B cell (primary cell): ENCODE results near the gene ANO2. TPM values are rescaled to one million over a fixed set of nuclear protein-coding genes. Genes with fewer than 3 reads are reported as not detected.

Source experiments
- ATAC-seq: fragments of 200-7000 bp; cut with Tn5 transposase; one replicate; pipeline ENCODE4 v1.10.0; 2021; ENCODE audit warnings: low read depth, mild to moderate bottlenecking, moderate number of reproducible peaks, moderate library complexity
- CTCF ChIA-PET: fragments of 350-600 bp; sonication (Branson Sonifier 250); formaldehyde crosslinking; loops from one replicate; lab custom pipeline; 2021; ENCODE audit warnings: antibody characterized with exemption, inconsistent platforms; lab: Charles Lee
- POLR2A ChIA-PET: fragments of 350-600 bp; sonication (Branson Sonifier 250); formaldehyde crosslinking; loops from one replicate; lab custom pipeline; 2021; ENCODE audit warnings: antibody characterized with exemption; lab: Charles Lee
- DNase-seq: peaks from one replicate; pipeline ENCODE4 v3.0.0; 2013
- H2AFZ ChIP-seq: 2 replicates; pipeline ENCODE4 v1.6.1; 2012; ENCODE audit warnings: mild to moderate bottlenecking, low read depth, low read length; ENCODE audit not compliant: insufficient read depth, poor library complexity, severe bottlenecking
- H3K27ac ChIP-seq, 2 donors: 1 replicate in 1 of 2; 2 replicates in 1 of 2; pipeline ENCODE4 v1.5.1; 2012 to 2013; ENCODE audit warnings: low read length in 2 of 2, mild to moderate bottlenecking in 2 of 2, moderate library complexity in 1 of 2
- H3K27me3 ChIP-seq, 4 experiments: fragments of 200-600 bp in 1 of 4; sonication (generic) in 1 of 4; replicated peaks in 1 of 4; 1 replicate in 2 of 4; 2 replicates in 2 of 4; pipeline versions ENCODE4 v1.6.1 to v1.7.0; 2013 to 2016; ENCODE audit warnings: low read length in 3 of 4, mild to moderate bottlenecking in 2 of 4, mixed read lengths in 1 of 4, moderate library complexity in 1 of 4; ENCODE audit not compliant: insufficient read depth in 4 of 4, control insufficient read depth in 3 of 4; ENCODE audit errors: control extremely low read depth in 1 of 4
- H3K36me3 ChIP-seq, 2 experiments: replicated peaks in 1 of 2; 1 replicate in 1 of 2; 2 replicates in 1 of 2; pipeline versions ENCODE4 v1.6.1 to v1.7.1; 2013; ENCODE audit warnings: low read length in 1 of 2; ENCODE audit not compliant: insufficient read depth in 2 of 2, control insufficient read depth in 1 of 2; ENCODE audit errors: control extremely low read depth in 1 of 2, extremely low read depth in 1 of 2
- H3K4me1 ChIP-seq, 2 donors: fragments of 200-600 bp in 1 of 2; sonication (generic) in 1 of 2; 1 replicate in 1 of 2; 2 replicates in 1 of 2; pipeline versions ENCODE4 v1.5.1 to v1.6.1; 2013 to 2017; ENCODE audit warnings: low read length in 2 of 2; ENCODE audit not compliant: control insufficient read depth in 2 of 2, insufficient read depth in 2 of 2
- H3K4me2 ChIP-seq: replicated peaks from 2 replicates; pipeline ENCODE3; 2012; ENCODE audit warnings: mild to moderate bottlenecking, low read depth, low read length; ENCODE audit not compliant: poor library complexity, severe bottlenecking
- H3K4me3 ChIP-seq, 5 experiments: fragments of 200-600 bp in 1 of 5; sonication (generic) in 1 of 5; 1 replicate in 3 of 5; 2 replicates in 2 of 5; pipeline versions ENCODE4 v1.5.1 to v1.7.0; 2011 to 2016; ENCODE audit warnings: low read length in 4 of 5, mild to moderate bottlenecking in 4 of 5, low read depth in 2 of 5, control low read depth in 1 of 5, moderate library complexity in 1 of 5; ENCODE audit not compliant: insufficient read depth in 1 of 5; ENCODE audit errors: control extremely low read depth in 1 of 5, extremely low read depth in 1 of 5
- H3K79me2 ChIP-seq: fragments of 200-600 bp; sonication (generic); one replicate; pipeline ENCODE4 v1.6.0; 2016; ENCODE audit warnings: low read length; ENCODE audit not compliant: control insufficient read depth, insufficient read depth
- H3K9ac ChIP-seq: fragments of 200-600 bp; sonication (generic); 2 replicates; pipeline ENCODE4 v1.6.1; 2017; ENCODE audit warnings: mild to moderate bottlenecking, low read length, moderate library complexity
- H3K9me3 ChIP-seq, 3 donors: one replicate each; pipeline versions ENCODE4 v1.6.1 to v1.7.1; 2013; ENCODE audit warnings: low read length in 2 of 3; ENCODE audit not compliant: control insufficient read depth in 2 of 3, insufficient read depth in 1 of 3; ENCODE audit errors: control extremely low read depth in 1 of 3
- H4K20me1 ChIP-seq: 2 replicates; pipeline ENCODE4 v1.6.0; 2012; ENCODE audit warnings: mild to moderate bottlenecking, low read length; ENCODE audit not compliant: insufficient read depth, control insufficient read depth, poor library complexity, severe bottlenecking
- H3K27ac Mint-ChIP-seq: one replicate; pipeline ENCODE4 v1.8.0; 2021; ENCODE audit warnings: mixed read lengths
- H3K27me3 Mint-ChIP-seq: one replicate; pipeline ENCODE4 v1.8.0; 2021; ENCODE audit warnings: mixed read lengths
- H3K4me1 Mint-ChIP-seq: one replicate; pipeline ENCODE4 v1.8.0; 2021; ENCODE audit warnings: mixed read lengths
- H3K4me3 Mint-ChIP-seq: one replicate; pipeline ENCODE4 v1.8.0; 2021; ENCODE audit warnings: mixed read lengths
- H3K9me3 Mint-ChIP-seq: one replicate; pipeline ENCODE4 v1.8.0; 2022; ENCODE audit warnings: mixed read lengths; ENCODE audit not compliant: insufficient read depth
- EZH2 ChIP-seq: IDR thresholded peaks from 2 replicates; pipeline ENCODE4 v1.6.1; 2012; ENCODE audit warnings: borderline replicate concordance, low read depth, mild to moderate bottlenecking, moderate library complexity, low read length; ENCODE audit not compliant: insufficient read depth, poor library complexity, severe bottlenecking
- WGBS: methylation state at CpG from one replicate; pipeline ENCODE4 v1.1.5; 2013; ENCODE audit warnings: missing lambda C conversion rate; ENCODE audit not compliant: insufficient coverage; 5-methylcytosine and 5-hydroxymethylcytosine counted together
- intact Hi-C: fragments of 100-400 bp; cut with micrococcal nuclease; formaldehyde crosslinking; loops from one replicate; pipeline ENCODE4 v1.10.0; 2022
- polyA plus RNA-seq: library from polyadenylated mRNA; depleted of rRNA; stranded (reverse); fragments of >200 nt; gene quantifications from 2 replicates; pipeline ENCODE4 v1.2.3, GENCODE V29; 2012
- total RNA-seq, 2 donors: library from RNA; stranded (reverse); fragments of 120-200 nt in 1 of 2; gene quantifications; 1 replicate in 1 of 2; 2 replicates in 1 of 2; pipeline versions ENCODE4 v1.2.3 to v1.2.4, GENCODE V29; 2013 to 2022
- TF ChIP-seq, protein P1 (sequence below): fragments of 200-600 bp; IDR thresholded peaks from one replicate; pipeline ENCODE4 v1.8.0; 2022; ENCODE audit warnings: antibody characterized with exemption, mild to moderate bottlenecking

ANO2 gene
- total and polyA plus RNA-seq, 2 donors (not counting 1 experiment from before 2014, with no cell fraction given), result not detected

- ATAC-seq (no peak), DNase-seq (no peak)
- Histone ChIP-seq H3K4me3 (no peak overlapping the region), H3K27ac (no peak overlapping the region), H3K79me2 (no peaks in the 10 kb centered on the region), H4K20me1 (no peaks in the 10 kb centered on the region), H3K9me3 (peaks cover 2 to 8% (median 3%) of the 10 kb centered on the region in 3 donors), H3K4me2 (no peak overlapping the region), H3K27me3 (peaks cover 0 to 6% (median 0%) of the 10 kb centered on the region in 4 experiments), H3K36me3 (no peaks in the 10 kb centered on the region), H3K9ac (no peak overlapping the region), H2AFZ (no peak overlapping the region), H3K4me1 (no peaks in the 10 kb centered on the region)
- POLR2A ChIA-PET, result no interaction called here
- CTCF ChIA-PET, result no interaction called here
- Mint-ChIP-seq H3K27me3 (peaks cover 21% of the 10 kb centered on the region), H3K4me1 (no peaks in the 10 kb centered on the region), H3K4me3 (no peak overlapping the region), H3K9me3 (peaks cover 3% of the 10 kb centered on the region), H3K27ac (no peak overlapping the region)
- WGBS, result no CpG with 5 or more reads among the region's 3 CpGs
- TF ChIP-seq, protein P1, sequence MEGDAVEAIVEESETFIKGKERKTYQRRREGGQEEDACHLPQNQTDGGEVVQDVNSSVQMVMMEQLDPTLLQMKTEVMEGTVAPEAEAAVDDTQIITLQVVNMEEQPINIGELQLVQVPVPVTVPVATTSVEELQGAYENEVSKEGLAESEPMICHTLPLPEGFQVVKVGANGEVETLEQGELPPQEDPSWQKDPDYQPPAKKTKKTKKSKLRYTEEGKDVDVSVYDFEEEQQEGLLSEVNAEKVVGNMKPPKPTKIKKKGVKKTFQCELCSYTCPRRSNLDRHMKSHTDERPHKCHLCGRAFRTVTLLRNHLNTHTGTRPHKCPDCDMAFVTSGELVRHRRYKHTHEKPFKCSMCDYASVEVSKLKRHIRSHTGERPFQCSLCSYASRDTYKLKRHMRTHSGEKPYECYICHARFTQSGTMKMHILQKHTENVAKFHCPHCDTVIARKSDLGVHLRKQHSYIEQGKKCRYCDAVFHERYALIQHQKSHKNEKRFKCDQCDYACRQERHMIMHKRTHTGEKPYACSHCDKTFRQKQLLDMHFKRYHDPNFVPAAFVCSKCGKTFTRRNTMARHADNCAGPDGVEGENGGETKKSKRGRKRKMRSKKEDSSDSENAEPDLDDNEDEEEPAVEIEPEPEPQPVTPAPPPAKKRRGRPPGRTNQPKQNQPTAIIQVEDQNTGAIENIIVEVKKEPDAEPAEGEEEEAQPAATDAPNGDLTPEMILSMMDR, result no peak
- no peak for TF ChIP-seq EZH2
- intact Hi-C loops, result no loop called here
Observed at GRCh38 chr12:5758347-5758746, 186.7 kb downstream of the ANO2 start.

GRCh38 chr12:5756338-5756842 is 188.7 kb downstream of the ANO2 start:
- ChIA-PET CTCF (interaction anchor here (1.7 kb wide), 1 partner anchor 10 kb away, joined by 5 read pairs; no protein-coding TSS in a partner anchor), POLR2A (no interaction called here)
- no peak for ATAC-seq
- no peak overlapping the region for H2AFZ ChIP-seq
- H3K4me3 ChIP-seq, result no peak overlapping the region
- H3K79me2 ChIP-seq, result no peaks in the 10 kb centered on the region
- H3K27me3 Mint-ChIP-seq, result peaks cover 21% of the 10 kb centered on the region
- H3K9me3 Mint-ChIP-seq, result peaks cover 3% of the 10 kb centered on the region
- H3K27ac ChIP-seq, result no peak overlapping the region
- no peaks in the 10 kb centered on the region for H3K36me3 ChIP-seq
- H3K4me1 ChIP-seq, result no peaks in the 10 kb centered on the region
- H3K4me2 ChIP-seq, result no peak overlapping the region
- H3K9me3 ChIP-seq, result peaks cover 2 to 8% (median 3%) of the 10 kb centered on the region in 3 donors
- peaks cover 0 to 3% (median 0%) of the 10 kb centered on the region in 4 experiments for H3K27me3 ChIP-seq
- H3K4me3 Mint-ChIP-seq, result no peak overlapping the region
- TF ChIP-seq, protein P1, result no peak
- TF ChIP-seq EZH2, result no peak
- H3K27ac Mint-ChIP-seq, result no peak overlapping the region
- intact Hi-C loops, result no loop called here
- 91% methylated on average over 5 of the region's 5 CpGs for WGBS
- no peaks in the 10 kb centered on the region for H4K20me1 ChIP-seq
- no peak for DNase-seq
- H3K4me1 Mint-ChIP-seq, result no peaks in the 10 kb centered on the region
- no peak overlapping the region for H3K9ac ChIP-seq
